Measurements from ENCODE around the gene NELFB. TPM values are rescaled to one million over a fixed set of nuclear protein-coding genes. Genes with fewer than 3 reads are reported as not detected.

Gene NELFB
- total RNA-seq, 4 donors from 2014 or later, result 45.0 to 54.2 (median 50.9) TPM

DNA sequence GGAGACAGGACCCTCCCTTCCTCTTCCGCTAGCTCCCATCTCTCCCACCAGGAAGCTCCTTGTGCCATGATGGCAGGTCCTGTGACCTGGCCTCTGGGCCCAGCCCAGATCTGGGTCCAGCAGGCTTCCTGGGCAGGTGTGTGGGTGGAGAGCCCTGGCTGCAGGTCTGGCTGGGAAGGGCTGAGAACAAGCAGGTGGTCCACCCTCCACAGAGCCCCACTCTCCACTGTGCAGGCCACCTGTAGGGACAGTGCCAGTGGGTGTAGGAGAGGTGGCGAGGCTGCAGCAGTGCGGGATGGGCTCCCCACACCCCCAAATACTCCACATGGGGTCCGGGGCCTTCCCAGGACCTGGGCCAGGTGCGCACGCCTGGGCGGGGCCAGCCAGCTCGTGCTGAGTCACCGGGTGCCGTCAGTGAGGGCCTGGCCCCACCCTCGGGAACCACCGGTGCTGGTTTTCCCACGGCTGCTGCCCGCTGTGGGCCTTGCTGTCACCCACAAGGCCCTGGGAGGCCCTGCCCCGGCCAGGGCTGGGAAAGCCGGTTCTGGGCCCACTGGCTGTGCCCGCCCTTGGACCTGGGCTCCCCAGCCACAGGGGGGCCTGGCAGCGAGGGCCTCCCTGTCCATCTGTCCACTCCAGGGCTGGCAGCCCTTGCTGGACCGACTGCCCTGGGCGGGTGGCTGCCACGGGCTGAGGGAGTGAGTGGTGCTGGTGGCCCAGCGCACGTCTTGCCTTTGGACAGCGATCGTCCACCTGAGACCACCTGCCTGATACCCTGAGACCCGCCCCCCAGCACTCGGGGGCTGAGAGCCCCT lies 56.3 kb downstream of the NELFB start:
- TF ChIP-seq POLR2A (IDR thresholded peaks at IDR 0.05), result no peak
- H3K27me3 ChIP-seq, result peaks cover 9% of the 10 kb centered on the region
- peak; percentile 75 to 82 for DNase-seq (ENCODE audit: low spot score in 2 of 2)
- H3K4me1 ChIP-seq, result peaks cover 86% of the 10 kb centered on the region
- H3K36me3 ChIP-seq, result no peaks in the 10 kb centered on the region
- H3K27ac ChIP-seq, result peak overlapping the region; percentile 91
- WGBS, result 51% methylated on average over 2 of the region's 27 CpGs
- H3K4me3 ChIP-seq, result no peak overlapping the region
- H3K9me3 ChIP-seq, result no peaks in the 10 kb centered on the region

DNA sequence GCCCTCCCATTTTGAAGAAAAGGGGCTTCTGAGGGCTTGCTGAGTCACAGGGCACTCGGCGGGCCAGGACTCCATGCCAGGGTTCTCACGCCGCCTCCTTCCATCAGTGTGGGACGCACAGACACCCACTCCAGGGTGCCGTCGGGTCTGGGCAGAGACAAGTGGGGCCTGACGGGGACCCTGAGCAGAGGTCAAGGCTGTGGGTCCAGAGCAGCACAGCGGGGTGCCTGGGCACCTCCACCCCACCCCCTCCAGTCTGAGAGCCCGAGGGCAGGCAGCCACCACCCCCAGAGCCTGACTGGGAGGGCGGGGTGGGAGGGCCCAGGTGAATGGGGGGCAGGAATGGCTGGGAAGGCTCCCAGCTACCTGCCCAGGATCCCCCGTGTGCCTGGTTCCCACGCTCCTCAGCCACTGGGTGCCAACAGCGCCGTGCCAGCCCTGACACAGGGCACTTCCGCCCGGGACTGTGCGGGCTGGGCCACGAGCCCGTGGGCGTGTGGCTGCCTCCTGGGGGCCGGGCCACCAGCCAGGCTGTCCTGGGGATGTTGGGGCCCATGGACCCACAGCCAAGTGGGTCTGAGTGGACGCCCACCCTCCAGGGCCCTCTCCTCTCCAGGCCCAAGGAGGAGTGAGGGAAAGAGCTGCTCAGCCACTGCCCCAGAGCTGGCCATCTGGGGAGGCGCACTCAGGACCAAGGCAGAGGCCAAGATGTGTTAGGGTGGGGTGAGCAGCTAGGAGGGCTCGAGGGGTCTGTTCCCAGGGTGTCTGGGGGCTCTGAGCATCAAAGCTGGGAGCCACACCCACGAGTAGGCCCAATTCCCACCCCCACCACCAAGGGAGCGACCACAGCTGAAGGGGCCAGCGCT lies 57.1 kb downstream of the NELFB start:
- H3K4me1 ChIP-seq, result peaks cover 86% of the 10 kb centered on the region
- H3K9me3 ChIP-seq, result no peaks in the 10 kb centered on the region
- peak; percentile 74 to 77 for DNase-seq (ENCODE audit: low spot score in 2 of 2)
- peak overlapping the region; percentile 91 for H3K27ac ChIP-seq
- H3K27me3 ChIP-seq, result peaks cover 17% of the 10 kb centered on the region
- TF ChIP-seq POLR2A (IDR thresholded peaks at IDR 0.05), result no peak
- no peaks in the 10 kb centered on the region for H3K36me3 ChIP-seq
- no peak overlapping the region for H3K4me3 ChIP-seq
- WGBS, result 38% methylated on average over 4 of the region's 28 CpGs

DNA sequence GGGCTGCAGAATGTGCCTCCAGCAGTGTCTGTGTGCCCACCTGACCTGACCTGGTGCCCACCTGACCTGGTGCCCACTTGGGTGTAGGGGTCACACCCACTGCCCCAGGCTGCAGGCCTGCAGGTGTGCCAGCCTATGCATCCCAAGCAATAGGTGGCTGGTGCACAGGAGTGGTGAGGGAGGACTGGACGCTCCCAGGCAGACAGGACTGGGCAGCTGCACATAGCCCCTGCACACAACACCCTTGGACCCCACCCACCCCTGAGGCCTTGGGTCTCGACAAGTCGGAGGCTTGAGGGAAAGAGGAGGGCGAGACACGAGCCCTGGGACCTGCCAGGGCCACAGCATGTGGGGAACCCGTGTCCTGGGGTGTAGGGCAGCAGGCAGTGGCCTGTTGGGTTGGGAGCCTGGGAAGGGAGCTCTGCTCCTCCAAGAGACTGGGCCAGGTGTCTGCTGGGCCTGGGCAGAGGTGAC lies 57.8 kb downstream of the NELFB start:
- WGBS, result no CpG with 5 or more reads among the region's 6 CpGs
- TF ChIP-seq POLR2A (IDR thresholded peaks at IDR 0.05) (no peak), POLR2AphosphoS5 (IDR thresholded peaks at IDR 0.05) (no peak), EP300 (IDR thresholded peaks at IDR 0.05) (no peak)
- TF ChIP-seq, protein P1, sequence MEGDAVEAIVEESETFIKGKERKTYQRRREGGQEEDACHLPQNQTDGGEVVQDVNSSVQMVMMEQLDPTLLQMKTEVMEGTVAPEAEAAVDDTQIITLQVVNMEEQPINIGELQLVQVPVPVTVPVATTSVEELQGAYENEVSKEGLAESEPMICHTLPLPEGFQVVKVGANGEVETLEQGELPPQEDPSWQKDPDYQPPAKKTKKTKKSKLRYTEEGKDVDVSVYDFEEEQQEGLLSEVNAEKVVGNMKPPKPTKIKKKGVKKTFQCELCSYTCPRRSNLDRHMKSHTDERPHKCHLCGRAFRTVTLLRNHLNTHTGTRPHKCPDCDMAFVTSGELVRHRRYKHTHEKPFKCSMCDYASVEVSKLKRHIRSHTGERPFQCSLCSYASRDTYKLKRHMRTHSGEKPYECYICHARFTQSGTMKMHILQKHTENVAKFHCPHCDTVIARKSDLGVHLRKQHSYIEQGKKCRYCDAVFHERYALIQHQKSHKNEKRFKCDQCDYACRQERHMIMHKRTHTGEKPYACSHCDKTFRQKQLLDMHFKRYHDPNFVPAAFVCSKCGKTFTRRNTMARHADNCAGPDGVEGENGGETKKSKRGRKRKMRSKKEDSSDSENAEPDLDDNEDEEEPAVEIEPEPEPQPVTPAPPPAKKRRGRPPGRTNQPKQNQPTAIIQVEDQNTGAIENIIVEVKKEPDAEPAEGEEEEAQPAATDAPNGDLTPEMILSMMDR (IDR thresholded peaks at IDR 0.05), result no peak
- H3K4me3 ChIP-seq, result no peak overlapping the region
- no peaks in the 10 kb centered on the region for H3K9me3 ChIP-seq
- no peaks in the 10 kb centered on the region for H3K36me3 ChIP-seq
- H3K27ac ChIP-seq, result peak overlapping the region; percentile 91
- peaks cover 79% of the 10 kb centered on the region for H3K4me1 ChIP-seq
- DNase-seq (ENCODE audit: low spot score in 2 of 2), result peak in 1 of 2 donors; percentile 68
- peaks cover 23% of the 10 kb centered on the region for H3K27me3 ChIP-seq

DNA sequence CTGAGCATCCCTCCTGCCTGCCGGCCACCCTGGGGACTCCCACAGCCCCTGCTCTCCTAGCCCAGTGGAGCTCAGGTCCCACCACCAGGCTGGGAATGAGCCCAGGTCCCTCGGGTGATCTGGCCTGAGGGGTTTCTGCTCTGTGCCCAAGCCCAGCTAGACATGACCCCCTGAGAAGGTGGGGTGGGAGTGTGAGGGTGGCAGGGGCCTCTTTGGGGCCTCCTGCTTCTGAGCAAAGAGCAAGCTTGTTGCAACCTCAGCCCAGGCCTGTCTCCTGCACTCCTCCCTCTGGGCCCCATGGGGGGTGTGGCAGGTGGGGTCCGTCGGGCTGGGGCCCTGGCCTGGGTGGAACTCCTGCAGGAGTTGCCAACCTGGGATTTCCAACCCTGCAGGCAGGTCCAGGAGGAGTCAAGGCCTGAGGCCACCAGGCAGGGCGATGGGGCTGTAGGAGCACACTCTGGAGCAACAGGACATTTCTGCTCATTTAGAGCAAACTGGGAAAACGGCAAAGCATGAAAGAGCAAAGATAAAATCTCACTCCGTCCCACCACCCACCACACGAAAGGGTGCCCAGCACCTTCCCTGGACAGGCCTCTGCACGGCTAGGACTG lies 58.3 kb downstream of the NELFB start:
- DNase-seq (ENCODE audit: low spot score in 2 of 2), result peak in 1 of 2 donors; percentile 60
- Histone ChIP-seq H3K9me3 (no peaks in the 10 kb centered on the region), H3K27me3 (peaks cover 27% of the 10 kb centered on the region), H3K36me3 (no peaks in the 10 kb centered on the region), H3K27ac (peak overlapping the region; percentile 91), H3K4me3 (no peak overlapping the region), H3K4me1 (peaks cover 77% of the 10 kb centered on the region)
- WGBS, result 47% methylated on average over 2 of the region's 9 CpGs
- TF ChIP-seq POLR2A (IDR thresholded peaks at IDR 0.05) (no peak), POLR2AphosphoS5 (IDR thresholded peaks at IDR 0.05) (no peak)

DNA sequence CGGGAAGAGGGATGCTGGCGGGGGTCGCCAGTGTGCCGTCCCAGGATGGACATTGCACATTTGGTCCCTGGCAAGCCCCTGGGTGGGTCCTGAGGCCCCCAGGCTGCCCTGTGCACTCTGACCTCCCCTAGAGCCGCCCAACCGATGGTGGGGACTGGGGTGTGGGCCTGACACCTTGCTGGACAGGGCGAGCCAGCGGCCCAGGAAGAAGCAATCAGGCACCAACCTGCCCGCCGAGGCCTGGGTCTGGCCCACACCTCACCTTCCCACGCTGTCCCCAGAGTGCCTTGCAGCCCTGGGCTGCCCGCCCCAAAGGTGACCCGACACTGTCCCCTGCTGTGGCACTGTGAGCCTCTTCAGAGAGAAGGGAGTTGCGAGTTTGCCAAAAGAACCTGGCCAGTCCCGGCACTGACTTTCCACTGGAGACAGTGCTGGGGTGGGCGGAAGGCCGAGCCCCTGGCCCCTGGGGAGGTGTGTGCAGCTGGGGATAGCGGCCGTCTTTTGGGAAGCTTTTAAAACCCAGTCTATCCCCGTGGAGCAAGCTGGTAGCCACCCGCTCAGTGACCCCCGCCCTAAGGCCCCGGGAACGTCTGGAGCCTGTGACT lies 58.9 kb downstream of the NELFB start:
- no CpG with 5 or more reads among the region's 24 CpGs for WGBS
- Histone ChIP-seq H3K4me3 (no peak overlapping the region), H3K27me3 (peaks cover 27% of the 10 kb centered on the region), H3K36me3 (no peaks in the 10 kb centered on the region), H3K9me3 (no peaks in the 10 kb centered on the region), H3K27ac (peak overlapping the region; percentile 35), H3K4me1 (peaks cover 77% of the 10 kb centered on the region)
- DNase-seq (ENCODE audit: low spot score in 2 of 2), result peak in 1 of 2 donors; percentile 61
- no peak for TF ChIP-seq POLR2AphosphoS5 (IDR thresholded peaks at IDR 0.05)
- TF ChIP-seq, protein P1 (IDR thresholded peaks at IDR 0.05), result peak in 1 of 2 donors; percentile 19

All from suprapubic skin (tissue), 4 donors.